Lower lobe of right lung (tissue), 2 donors: Measurements from ENCODE around the gene SELENOF. TPM values are rescaled to one million over a fixed set of nuclear protein-coding genes. Genes with fewer than 3 reads are reported as not detected.
"Not testable (repeated sequence)": the region's sequence is repeated elsewhere in the genome, so short reads cannot be mapped to it uniquely, and the experiment has no call there.

Source experiments
- ATAC-seq, 2 donors: fragments of 200-7000 bp; cut with Tn5 transposase; one replicate each; pipeline ENCODE4 v1.9.1; 2020 to 2022; ENCODE audit warnings: mild to moderate bottlenecking in 2 of 2, moderate library complexity in 2 of 2
- DNase-seq: peaks from one replicate; pipeline ENCODE4 v3.0.0-alpha.2; 2020
- H3K27ac ChIP-seq: fragments of 200-600 bp; one replicate; pipeline ENCODE4 v1.8.0; 2022
- H3K27me3 ChIP-seq: fragments of 200-600 bp; one replicate; pipeline ENCODE4 v1.8.0; 2022; ENCODE audit warnings: low read depth
- H3K36me3 ChIP-seq: fragments of 200-600 bp; one replicate; pipeline ENCODE4 v1.8.0; 2022; ENCODE audit warnings: mild to moderate bottlenecking
- H3K4me1 ChIP-seq: fragments of 200-600 bp; one replicate; pipeline ENCODE4 v1.8.0; 2022
- H3K4me3 ChIP-seq: fragments of 200-600 bp; one replicate; pipeline ENCODE4 v1.8.0; 2022; ENCODE audit warnings: mild to moderate bottlenecking
- H3K9me3 ChIP-seq: fragments of 200-600 bp; one replicate; pipeline ENCODE4 v1.8.0; 2022
- intact Hi-C: fragments of 100-400 bp; cut with DNase I; formaldehyde crosslinking; loops from one replicate; pipeline ENCODE4 v1.11.0; 2022
- total RNA-seq: library from RNA; stranded (reverse); fragmentation: NEBNext Ultra II Directional; extraction: Animal tissue kit (Norgen Biotek cat#: 25700); gene quantifications from one replicate; pipeline ENCODE4 v1.2.1, GENCODE V29; 2021
- TF ChIP-seq, protein P1 (sequence below): fragments of 200-600 bp; IDR thresholded peaks from one replicate; pipeline ENCODE4 v1.8.0; 2022; ENCODE audit warnings: antibody characterized with exemption, mild to moderate bottlenecking
- donor health status: DM: no; HTN: yes; CAD: no; lungs with severe emphysema.

SELENOF gene
- total RNA-seq, 1 donor from 2014 or later: 197 TPM

- Histone ChIP-seq H3K4me1 (peaks cover 35% of the 10 kb centered on the region), H3K36me3 (peaks cover 8% of the 10 kb centered on the region), H3K9me3 (no peaks in the 10 kb centered on the region), H3K27me3 (no peaks in the 10 kb centered on the region), H3K4me3 (peak within 1 kb of the TSS; percentile 84), H3K27ac (peak within 1 kb of the TSS; percentile 91)
- intact Hi-C loops: no loop called here
- TF ChIP-seq, protein P1, sequence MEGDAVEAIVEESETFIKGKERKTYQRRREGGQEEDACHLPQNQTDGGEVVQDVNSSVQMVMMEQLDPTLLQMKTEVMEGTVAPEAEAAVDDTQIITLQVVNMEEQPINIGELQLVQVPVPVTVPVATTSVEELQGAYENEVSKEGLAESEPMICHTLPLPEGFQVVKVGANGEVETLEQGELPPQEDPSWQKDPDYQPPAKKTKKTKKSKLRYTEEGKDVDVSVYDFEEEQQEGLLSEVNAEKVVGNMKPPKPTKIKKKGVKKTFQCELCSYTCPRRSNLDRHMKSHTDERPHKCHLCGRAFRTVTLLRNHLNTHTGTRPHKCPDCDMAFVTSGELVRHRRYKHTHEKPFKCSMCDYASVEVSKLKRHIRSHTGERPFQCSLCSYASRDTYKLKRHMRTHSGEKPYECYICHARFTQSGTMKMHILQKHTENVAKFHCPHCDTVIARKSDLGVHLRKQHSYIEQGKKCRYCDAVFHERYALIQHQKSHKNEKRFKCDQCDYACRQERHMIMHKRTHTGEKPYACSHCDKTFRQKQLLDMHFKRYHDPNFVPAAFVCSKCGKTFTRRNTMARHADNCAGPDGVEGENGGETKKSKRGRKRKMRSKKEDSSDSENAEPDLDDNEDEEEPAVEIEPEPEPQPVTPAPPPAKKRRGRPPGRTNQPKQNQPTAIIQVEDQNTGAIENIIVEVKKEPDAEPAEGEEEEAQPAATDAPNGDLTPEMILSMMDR: no peak
- DNase-seq (no peak), ATAC-seq (no peak)
Observed at GRCh38 chr1:86914601-86914997, 673 bp upstream of the SELENOF start, which contains the start of gene HS2ST1. Gene HS2ST1 (plus strand): TSS chr1:86914635.

DNA sequence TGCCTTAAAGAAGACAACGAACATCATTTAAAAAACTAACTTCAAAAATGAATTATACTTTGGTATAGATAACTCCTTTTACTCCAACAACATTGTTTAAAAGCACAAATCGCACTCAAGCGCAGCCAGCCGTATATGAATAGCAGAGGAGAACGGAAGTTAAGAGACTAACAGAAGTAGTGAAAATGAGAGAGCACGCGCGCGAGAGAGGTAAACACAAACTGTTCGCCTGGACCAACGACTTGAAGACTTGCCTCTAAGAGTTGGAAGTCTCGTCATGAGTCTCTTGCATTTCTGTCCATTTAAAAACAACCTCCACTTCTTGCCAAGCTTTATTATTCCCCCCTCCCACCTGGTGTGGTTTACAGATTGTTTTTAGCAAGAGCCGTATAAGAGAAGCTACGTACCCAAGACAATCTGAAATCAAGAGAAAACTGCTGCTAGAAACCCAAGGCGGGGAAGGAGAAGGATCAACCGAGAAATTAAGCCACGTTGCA, 479 bp downstream of the SELENOF start:
- DNase-seq: no peak
- no peaks in the 10 kb centered on the region for H3K27me3 ChIP-seq
- H3K4me3 ChIP-seq: peak overlapping the region; percentile 84
- peaks cover 14% of the 10 kb centered on the region for H3K36me3 ChIP-seq
- H3K9me3 ChIP-seq: no peaks in the 10 kb centered on the region
- H3K4me1 ChIP-seq: peaks cover 35% of the 10 kb centered on the region
- intact Hi-C loops: no loop called here
- TF ChIP-seq, protein P1: no peak
- H3K27ac ChIP-seq: peak overlapping the region; percentile 91
- ATAC-seq: no peak

DNA sequence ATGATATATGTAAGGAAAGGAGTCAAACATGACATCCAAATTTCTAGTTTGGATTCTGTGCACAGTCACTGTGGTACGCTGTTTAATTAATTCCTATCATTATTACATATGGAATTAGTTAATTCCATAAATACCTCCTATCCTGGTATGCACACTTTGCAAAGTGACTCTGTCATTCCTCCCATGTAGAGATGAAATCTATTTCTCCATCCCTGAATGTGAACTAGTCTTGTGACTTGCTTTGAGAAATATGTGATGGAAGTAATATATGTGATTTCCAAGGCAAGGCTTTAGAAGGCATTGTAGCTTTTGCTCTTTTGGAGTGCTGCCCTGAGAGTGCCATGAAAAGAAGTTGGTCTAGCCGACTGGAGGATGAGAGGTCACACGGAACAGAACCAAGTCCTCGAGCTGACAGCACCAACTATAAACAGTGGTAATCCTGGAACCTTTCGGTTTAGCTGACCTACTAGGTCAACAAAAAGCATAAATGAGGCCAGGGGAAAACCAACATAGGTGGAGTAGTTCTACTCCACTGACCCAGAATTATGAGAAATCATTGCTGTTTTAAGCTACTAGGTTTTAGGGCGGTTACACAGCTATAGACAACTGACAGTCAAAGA, 1.5 kb downstream of the SELENOF start:
- TF ChIP-seq, protein P1: no peak
- intact Hi-C loops: no loop called here
- H3K9me3 ChIP-seq: no peaks in the 10 kb centered on the region
- H3K27me3 ChIP-seq: no peaks in the 10 kb centered on the region
- no peak for DNase-seq
- H3K4me3 ChIP-seq: peak overlapping the region; percentile 84
- H3K4me1 ChIP-seq: peaks cover 35% of the 10 kb centered on the region
- peaks cover 14% of the 10 kb centered on the region for H3K36me3 ChIP-seq
- no peak overlapping the region for H3K27ac ChIP-seq
- no peak for ATAC-seq

GRCh38 chr1:86906419-86906818, 7.5 kb downstream of the SELENOF start:
- DNase-seq (no peak), ATAC-seq (no peak)
- H3K36me3 ChIP-seq: peaks cover 28% of the 10 kb centered on the region
- TF ChIP-seq, protein P1: no peak
- H3K27me3 ChIP-seq: no peaks in the 10 kb centered on the region
- no peak overlapping the region for H3K27ac ChIP-seq
- intact Hi-C loops: no loop called here
- no peaks in the 10 kb centered on the region for H3K9me3 ChIP-seq
- no peak overlapping the region for H3K4me3 ChIP-seq
- peaks cover 14% of the 10 kb centered on the region for H3K4me1 ChIP-seq

GRCh38 chr1:86905875-86906274, 8.1 kb downstream of the SELENOF start:
- Histone ChIP-seq H3K27me3 (no peaks in the 10 kb centered on the region), H3K27ac (no peak overlapping the region), H3K9me3 (no peaks in the 10 kb centered on the region), H3K4me3 (no peak overlapping the region), H3K4me1 (peaks cover 8% of the 10 kb centered on the region), H3K36me3 (peaks cover 32% of the 10 kb centered on the region)
- ATAC-seq (no peak), DNase-seq (no peak)
- intact Hi-C loops: no loop called here
- TF ChIP-seq, protein P1: no peak

DNA sequence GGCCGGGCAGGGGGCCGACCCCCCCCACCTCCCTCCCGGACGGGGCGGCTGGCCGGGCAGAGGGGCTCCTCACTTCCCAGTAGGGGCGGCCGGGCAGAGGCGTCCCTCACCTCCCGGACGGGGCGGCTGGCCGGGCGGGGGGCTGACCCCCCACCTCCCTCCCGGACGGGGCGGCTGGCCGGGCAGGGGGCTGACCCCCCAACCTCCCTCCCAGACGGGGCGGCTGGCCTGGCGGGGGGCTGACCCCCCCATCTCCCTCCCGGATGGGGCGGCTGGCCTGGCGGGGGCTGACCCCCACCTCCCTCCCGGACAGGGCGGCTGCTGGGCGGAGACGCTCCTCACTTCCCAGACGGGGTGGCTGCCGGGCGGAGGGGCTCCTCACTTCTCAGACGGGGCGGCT, 14.5 kb downstream of the SELENOF start:
- H3K4me3 ChIP-seq, H3K9me3 ChIP-seq, H3K27me3 ChIP-seq, ATAC-seq, H3K27ac ChIP-seq, H3K4me1 ChIP-seq, intact Hi-C loops, DNase-seq: not testable (repeated sequence)
- H3K36me3 ChIP-seq: peaks cover 28% of the 10 kb centered on the region
